ENCODE measurements around the gene KIF25.

- TF ChIP-seq CTCF (IDR thresholded peaks at IDR 0.05; ENCODE audit: insufficient read depth, low read length, poor library complexity, severe bottlenecking) = peak; percentile 43
- TF ChIP-seq EZH2phosphoT487 (conservative IDR thresholded peaks at IDR 0.05; ENCODE audit: low read length) = no peak
These were observed 29.4 kb upstream of the KIF25 start for GRCh38 chr6:167968091-167968490.

All from SU-DHL-6 (cell line).